SU-DHL-6 (cell line): ENCODE results near the gene AGO1.

Experiments used
- H2AFZ ChIP-seq: fragments of 200-600 bp; sonication (generic); 2 replicates; pipeline ENCODE4 v1.6.1; 2014; ENCODE audit warnings: low read depth, mild to moderate bottlenecking, moderate library complexity, mixed read lengths, antibody characterized with exemption, low read length; ENCODE audit not compliant: severe bottlenecking
- H3F3A ChIP-seq: fragments of 200-600 bp; shearing (Covaris generic); 2 replicates; pipeline ENCODE4 v1.6.0; 2016; ENCODE audit warnings: antibody characterized with exemption, mild to moderate bottlenecking; ENCODE audit not compliant: insufficient read depth
- H3K27ac ChIP-seq: fragments of 200-600 bp; sonication (generic); 2 replicates; pipeline ENCODE4 v1.5.1; 2016; ENCODE audit warnings: low read depth, mild to moderate bottlenecking, low read length, moderate library complexity, mixed read lengths
- H3K27me3 ChIP-seq: fragments of 200-600 bp; sonication (generic), shearing (Covaris generic); 2 replicates; pipeline ENCODE4 v1.6.0; 2014; ENCODE audit warnings: mild to moderate bottlenecking, low read length
- H3K36me3 ChIP-seq: fragments of 200-600 bp; sonication (generic); 2 replicates; pipeline ENCODE4 v1.6.1; 2014; ENCODE audit warnings: mild to moderate bottlenecking, low read length, mixed read lengths
- H3K4me2 ChIP-seq: fragments of 300-600, 200-600 bp; shearing (Covaris generic), sonication (generic); 2 replicates; pipeline ENCODE4 v1.6.0; 2014; ENCODE audit warnings: low read length, low read depth, mild to moderate bottlenecking; ENCODE audit not compliant: poor library complexity, severe bottlenecking
- H3K4me3 ChIP-seq: fragments of 200-600 bp; sonication (generic); 2 replicates; pipeline ENCODE4 v1.5.1; 2014; ENCODE audit warnings: antibody characterized with exemption, low read length, mild to moderate bottlenecking, mixed read lengths; ENCODE audit not compliant: insufficient read depth, poor library complexity, severe bottlenecking
- H3K79me2 ChIP-seq: fragments of 200-600 bp; sonication (generic); 2 replicates; pipeline ENCODE4 v1.6.1; 2014; ENCODE audit warnings: mild to moderate bottlenecking, low read length, moderate library complexity; ENCODE audit not compliant: insufficient read depth
- H3K9ac ChIP-seq: fragments of 200-600 bp; sonication (generic); 2 replicates; pipeline ENCODE4 v1.7.0; 2014; ENCODE audit warnings: mild to moderate bottlenecking, low read length
- H3K9me2 ChIP-seq: fragments of 200-600 bp; sonication (generic); replicated peaks from 2 replicates; pipeline ENCODE4 v1.6.1; 2014; ENCODE audit warnings: low read length; ENCODE audit not compliant: insufficient read depth
- H3K9me3 ChIP-seq: fragments of 200-600 bp; sonication (generic); 2 replicates; pipeline ENCODE4 v1.6.1; 2014; ENCODE audit warnings: low read length, mixed read lengths; ENCODE audit not compliant: insufficient read depth
- H4K20me1 ChIP-seq: fragments of 200-600 bp; sonication (generic); 2 replicates; pipeline ENCODE4 v1.6.1; 2014; ENCODE audit warnings: low read depth, mild to moderate bottlenecking, antibody characterized with exemption, low read length, moderate library complexity, mixed read lengths
- CTCF ChIP-seq: fragments of 200-600 bp; sonication (generic); IDR thresholded peaks from one replicate; pipeline ENCODE4 v1.5.1; 2017; ENCODE audit warnings: antibody characterized with exemption, mild to moderate bottlenecking, low read length, moderate library complexity; ENCODE audit not compliant: insufficient read depth, poor library complexity, severe bottlenecking
- EZH2phosphoT487 ChIP-seq: fragments of 200-600 bp; sonication (generic), shearing (Covaris generic); conservative IDR thresholded peaks from 2 replicates; pipeline ENCODE4 v1.6.1; 2018; ENCODE audit warnings: mild to moderate bottlenecking, antibody characterized with exemption, low read length, moderate library complexity, mixed read lengths

Gene AGO1

GRCh38 chr1:35857830-35858229 is 25.2 kb upstream of the AGO1 start:
- no peak overlapping the region for H3K27ac ChIP-seq
- TF ChIP-seq CTCF (peak; percentile 16), EZH2phosphoT487 (no peak)

GRCh38 chr1:35860696-35861095 is 22.3 kb upstream of the AGO1 start:
- H3K27ac ChIP-seq = no peak overlapping the region
- no peaks in the 10 kb centered on the region for H3K36me3 ChIP-seq
- no peaks in the 10 kb centered on the region for H4K20me1 ChIP-seq
- H3K79me2 ChIP-seq = no peaks in the 10 kb centered on the region
- H2AFZ ChIP-seq = no peak overlapping the region
- no peak overlapping the region for H3K4me3 ChIP-seq
- TF ChIP-seq CTCF (no peak), EZH2phosphoT487 (no peak)
- H3F3A ChIP-seq = no peaks in the 10 kb centered on the region
- no peak overlapping the region for H3K9ac ChIP-seq
- no peaks in the 10 kb centered on the region for H3K9me3 ChIP-seq
- no peak overlapping the region for H3K4me2 ChIP-seq
- no peaks in the 10 kb centered on the region for H3K9me2 ChIP-seq
- H3K27me3 ChIP-seq = no peaks in the 10 kb centered on the region

More at GRCh38 chr1:35857830-35858229, 25.2 kb upstream of the AGO1 start:
- no peaks in the 10 kb centered on the region for H3K9me2 ChIP-seq
- H3F3A ChIP-seq = no peaks in the 10 kb centered on the region
- H3K4me2 ChIP-seq = no peak overlapping the region
- H3K27me3 ChIP-seq = no peaks in the 10 kb centered on the region
- H4K20me1 ChIP-seq = no peaks in the 10 kb centered on the region
- no peaks in the 10 kb centered on the region for H3K9me3 ChIP-seq
- H3K79me2 ChIP-seq = no peaks in the 10 kb centered on the region
- no peak overlapping the region for H2AFZ ChIP-seq
- H3K4me3 ChIP-seq = no peak overlapping the region
- H3K36me3 ChIP-seq = no peaks in the 10 kb centered on the region
- H3K9ac ChIP-seq = no peak overlapping the region

- H3K4me3 ChIP-seq = no peak overlapping the region
- no peaks in the 10 kb centered on the region for H3F3A ChIP-seq
- H3K9me2 ChIP-seq = no peaks in the 10 kb centered on the region
- H2AFZ ChIP-seq = no peak overlapping the region
- no peaks in the 10 kb centered on the region for H3K36me3 ChIP-seq
- H3K9ac ChIP-seq = no peak overlapping the region
- H3K79me2 ChIP-seq = no peaks in the 10 kb centered on the region
- H3K27me3 ChIP-seq = no peaks in the 10 kb centered on the region
- TF ChIP-seq EZH2phosphoT487 (no peak), CTCF (no peak)
- no peaks in the 10 kb centered on the region for H4K20me1 ChIP-seq
- H3K27ac ChIP-seq = no peak overlapping the region
- no peak overlapping the region for H3K4me2 ChIP-seq
- H3K9me3 ChIP-seq = no peaks in the 10 kb centered on the region
These were observed 19.9 kb upstream of the AGO1 start for GRCh38 chr1:35863136-35863535.
